ENCODE data around the gene ZNF716.
"Not testable (repeated sequence)": the region's sequence is repeated elsewhere in the genome, so short reads cannot be mapped to it uniquely, and the experiment has no call there.

ZNF716 gene

DNA sequence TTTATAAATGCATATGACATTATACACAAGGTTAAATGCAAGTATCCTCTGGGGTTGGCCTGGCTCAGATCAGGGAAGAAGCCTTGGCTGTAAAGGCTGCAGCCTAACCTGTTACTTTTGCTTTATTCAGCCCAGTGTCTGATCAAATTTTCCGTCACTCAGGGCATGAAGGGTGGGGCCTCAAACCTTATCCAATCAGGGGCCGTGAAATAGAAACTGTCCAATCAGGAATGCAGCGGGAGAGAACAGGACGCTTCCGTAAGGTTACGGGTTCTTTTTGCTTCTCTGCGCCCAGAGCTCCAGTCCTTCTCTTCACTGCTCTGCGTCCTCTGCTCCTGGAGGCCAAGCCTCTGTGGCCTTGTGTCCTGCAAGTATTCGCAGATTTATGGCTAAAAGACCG lies at the start of gene ZNF716:
ZNF716 (plus strand) TSS at position 274 of the 400 bp plus-strand sequence; CDS start at position 386, 112 bp downstream.
- DNase-seq: no peak

DNA sequence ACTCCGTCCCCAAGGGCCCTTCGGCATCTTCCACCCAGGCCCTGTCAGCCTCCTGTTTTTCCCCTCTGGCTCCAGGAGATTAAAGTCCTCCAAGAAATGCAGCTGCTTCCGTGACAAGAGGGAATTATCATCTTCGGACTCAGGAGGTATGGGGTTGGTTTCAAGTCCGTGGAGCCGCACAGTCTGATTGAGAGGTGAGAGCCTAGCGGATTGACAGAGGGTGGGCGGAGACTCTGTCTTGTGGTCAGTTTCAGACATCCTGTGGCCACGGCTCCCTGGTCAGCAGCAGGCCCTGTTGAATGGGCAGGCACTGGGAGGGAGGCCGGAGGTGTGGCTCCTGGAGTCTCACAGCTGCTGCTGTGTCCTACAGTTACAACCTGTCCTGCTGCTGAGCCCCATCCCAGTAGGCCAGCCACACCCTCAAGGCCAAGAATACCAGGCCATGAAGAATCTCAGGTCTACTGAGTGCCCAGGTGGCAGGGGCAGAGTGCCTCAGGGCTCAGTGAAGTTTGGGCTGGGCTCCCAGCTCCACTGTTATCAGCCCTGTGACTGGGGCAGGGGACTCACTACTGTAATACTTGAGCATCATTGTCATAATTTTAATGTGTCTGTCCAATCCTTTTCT lies 49.3 kb upstream of the ZNF716 start:
- no peak for DNase-seq

DNA sequence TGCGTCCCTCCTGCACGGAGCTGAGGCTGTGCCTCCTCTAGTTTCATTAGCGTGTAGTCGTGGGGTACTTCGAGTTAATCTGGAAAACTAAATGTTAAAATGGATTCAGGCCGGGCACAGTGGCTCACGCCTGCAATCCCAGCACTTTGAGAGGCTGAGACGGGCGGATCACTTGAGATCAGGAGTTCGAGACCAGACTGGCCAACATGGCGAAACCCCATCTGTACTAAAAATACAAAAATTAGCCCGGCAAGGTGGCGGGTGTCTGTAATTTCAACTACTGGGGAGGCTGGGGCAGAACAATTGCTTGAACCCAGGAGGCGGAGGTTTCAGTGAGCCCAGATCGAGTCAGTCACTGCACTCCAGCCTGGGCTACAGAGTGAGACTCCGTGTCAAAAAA lies 46.9 kb upstream of the ZNF716 start:
- DNase-seq: not testable (repeated sequence)

DNA sequence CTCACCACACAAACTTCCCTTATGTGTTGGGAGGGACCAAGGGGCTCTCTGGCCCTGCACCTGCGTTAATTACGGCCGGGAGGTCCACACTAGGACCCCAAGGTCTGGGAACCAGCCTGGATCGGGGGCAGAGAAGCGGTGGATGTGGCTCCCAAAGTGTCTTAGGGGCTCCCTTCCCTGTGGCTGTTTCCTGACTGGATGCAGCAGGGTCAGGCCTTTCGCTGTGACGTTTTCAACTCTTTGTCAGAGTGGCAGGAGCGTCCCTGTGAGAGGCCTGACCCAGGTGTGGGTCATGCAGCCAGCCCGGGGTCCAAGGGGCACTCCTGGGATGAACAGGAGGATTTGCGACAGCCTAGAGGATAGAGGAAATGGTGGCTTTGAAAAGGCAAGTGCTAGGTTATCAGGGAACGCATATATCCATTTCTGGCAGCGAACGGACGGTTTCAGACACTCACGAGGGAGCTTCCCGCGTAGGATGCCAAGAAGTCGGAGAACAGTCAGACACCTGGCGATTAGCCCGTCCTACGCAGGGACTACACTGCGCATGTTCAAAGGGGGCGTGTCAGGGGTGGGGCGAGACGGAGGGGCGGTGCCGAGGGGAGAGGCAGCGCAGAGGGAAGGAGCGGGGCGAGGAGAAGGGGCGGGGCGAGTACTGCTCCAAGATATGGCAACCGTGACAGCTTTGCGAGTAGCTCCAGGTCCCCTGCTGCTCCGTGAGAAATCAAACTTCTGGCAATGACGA lies 46.2 kb upstream of the ZNF716 start:
- DNase-seq: peak in 17 of 51 donors; percentile 6 to 66 (median 25)

DNA sequence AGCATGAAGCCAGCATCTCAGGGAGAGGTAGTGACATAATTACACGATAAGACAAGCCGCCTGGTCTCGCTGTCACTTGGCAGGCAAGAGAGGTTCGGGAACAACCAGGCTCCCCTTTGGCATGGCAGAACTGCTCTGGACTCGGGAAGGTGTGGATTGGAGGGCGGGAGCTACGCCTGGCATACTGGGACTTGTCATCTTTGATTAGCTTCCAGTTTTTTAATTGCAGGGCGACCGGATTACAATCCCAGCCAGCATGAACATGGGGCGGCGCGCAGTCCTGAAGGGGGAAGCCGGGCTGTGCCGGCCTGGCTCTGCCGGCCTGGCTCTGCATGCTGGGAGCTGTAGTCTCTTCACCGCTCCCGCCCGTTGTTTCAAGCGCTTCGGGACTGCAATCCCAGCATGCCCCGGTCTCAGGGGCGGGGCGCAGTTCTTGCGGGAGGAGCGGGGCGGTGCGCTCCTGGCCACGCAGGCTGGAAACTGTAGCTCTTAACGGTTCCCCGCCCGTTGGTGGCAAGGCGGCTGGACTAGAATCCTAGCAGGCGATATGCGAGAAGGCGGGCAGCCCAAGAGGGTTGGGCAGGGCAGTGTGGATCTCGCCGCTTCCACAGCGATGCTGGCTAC lies 45.5 kb upstream of the ZNF716 start:
- peak in 18 of 51 donors; percentile 3 to 73 (median 26) for DNase-seq

DNA sequence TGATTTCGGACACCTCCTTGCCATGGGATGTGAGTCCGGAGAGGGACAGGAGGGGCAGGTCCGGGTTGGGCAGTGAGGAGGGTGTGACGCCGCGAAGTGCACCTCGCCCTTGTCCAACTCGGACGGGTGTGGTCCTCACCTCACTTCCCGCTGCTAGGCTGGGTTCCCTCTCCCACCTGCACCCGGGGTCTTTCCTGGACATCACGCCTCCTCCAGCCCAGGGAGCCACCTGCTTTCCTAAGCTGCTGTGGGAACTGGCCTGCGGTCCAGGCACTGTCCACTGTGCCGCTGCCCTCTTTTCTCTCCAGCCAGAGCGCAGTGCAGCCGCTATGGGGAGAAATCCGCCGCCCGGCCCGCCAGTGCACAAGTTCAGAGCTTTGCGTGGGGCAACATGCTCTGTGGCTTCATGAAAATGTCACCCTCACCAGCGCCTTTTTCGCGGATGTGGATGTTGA lies 45.0 kb upstream of the ZNF716 start:
- DNase-seq: no peak

DNA sequence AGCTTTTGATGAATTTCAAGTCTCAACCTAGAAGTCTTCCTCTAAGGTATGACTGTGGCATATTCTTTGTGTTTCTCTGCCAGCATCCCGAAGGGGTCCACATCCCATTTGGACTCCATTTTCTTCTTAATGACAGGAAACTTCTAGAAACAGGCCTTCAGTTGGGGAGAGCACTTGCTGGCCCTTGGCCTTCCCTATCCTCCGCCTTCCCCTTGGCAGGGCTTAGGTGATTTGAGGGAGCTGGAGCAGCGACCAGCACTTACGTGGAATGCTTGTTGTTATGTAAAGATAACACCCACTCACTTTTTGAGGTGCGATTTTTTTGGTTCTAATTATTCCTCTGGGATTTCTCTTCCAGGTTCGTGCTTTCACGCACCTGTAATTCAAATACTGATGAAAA lies 42.9 kb upstream of the ZNF716 start:
- no peak for DNase-seq

DNA sequence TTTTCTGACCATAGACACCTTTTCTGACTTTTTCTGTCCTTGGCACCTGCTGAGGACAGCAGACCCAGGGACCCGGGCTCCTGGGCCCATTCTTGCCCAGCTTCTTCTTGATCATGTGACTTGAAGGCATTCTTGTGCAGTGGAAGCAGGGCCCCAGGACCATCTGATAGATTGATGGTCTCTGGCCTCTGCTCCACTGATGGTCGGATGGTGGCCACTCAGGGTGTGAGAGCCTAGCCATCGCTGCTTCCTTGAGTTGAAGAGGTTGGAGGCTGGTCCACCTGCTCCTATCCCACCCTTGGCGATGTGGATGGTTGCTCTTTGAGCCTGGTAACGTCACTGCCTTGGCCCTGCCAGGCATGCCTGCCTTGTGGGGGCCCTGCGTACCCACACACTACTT lies 37.8 kb upstream of the ZNF716 start:
- no peak for DNase-seq

DNA sequence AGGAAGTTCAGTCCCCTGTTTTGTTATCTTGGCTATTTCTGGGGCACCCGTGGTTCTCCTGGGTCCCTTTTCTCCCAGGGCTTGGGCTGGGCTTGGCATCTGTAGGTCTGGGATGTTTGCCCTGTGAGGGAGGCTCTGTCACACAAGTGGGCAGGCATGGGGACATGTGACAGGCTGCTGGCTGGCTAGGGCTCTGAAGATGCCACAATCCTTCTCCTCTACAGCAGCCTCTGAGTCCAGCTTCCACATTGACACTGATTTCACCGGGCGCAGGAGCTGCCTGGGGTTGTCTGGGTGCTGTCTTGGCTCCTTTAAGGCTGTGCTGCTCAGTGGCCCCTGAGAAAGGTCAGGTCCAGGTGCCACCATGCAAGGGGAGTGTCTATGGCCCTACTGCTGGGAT lies 37.4 kb upstream of the ZNF716 start:
- no peak for DNase-seq

DNA sequence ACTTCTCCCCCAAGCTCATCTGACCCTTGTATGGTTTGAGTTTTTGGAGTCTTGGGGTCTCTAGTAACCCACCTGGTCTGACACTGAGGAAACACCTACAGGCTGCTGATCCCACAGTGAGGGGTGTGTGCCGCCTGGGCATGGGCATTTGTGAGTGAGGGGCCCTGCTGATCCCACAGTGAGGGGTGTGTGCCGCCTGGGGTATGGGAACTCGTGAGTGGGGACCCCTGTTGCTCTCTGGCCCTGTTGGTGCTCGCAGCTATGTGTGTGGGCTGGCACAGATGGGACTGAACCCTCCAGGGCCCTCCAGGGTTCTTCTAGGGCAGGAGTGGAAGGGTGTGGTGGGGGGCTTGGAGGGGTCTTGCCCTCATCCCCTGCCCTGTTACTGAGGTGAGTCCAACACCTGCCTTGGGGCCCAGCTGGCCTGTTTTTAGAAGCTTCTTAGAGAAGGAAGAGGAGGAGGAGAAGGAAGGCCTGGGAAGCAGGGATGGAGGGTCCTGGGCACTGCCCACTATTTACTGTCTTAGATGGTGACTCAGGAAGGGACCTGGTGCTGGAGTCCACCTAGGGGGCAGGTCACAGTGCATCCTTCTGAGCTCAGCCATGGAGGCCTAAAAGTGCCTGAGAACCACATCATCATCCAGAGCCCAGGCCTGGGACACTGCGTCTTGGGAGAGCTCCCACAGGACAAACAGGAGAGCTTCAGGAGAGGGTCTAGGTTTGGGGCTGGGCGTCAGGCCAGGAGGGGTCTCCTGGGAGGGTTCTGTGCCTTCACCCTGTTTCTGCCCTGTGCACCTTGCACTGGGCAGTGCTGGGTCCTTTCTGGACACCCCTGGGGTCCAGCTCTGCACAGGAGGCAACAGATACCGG lies 36.2 kb upstream of the ZNF716 start:
- DNase-seq: no peak

DNA sequence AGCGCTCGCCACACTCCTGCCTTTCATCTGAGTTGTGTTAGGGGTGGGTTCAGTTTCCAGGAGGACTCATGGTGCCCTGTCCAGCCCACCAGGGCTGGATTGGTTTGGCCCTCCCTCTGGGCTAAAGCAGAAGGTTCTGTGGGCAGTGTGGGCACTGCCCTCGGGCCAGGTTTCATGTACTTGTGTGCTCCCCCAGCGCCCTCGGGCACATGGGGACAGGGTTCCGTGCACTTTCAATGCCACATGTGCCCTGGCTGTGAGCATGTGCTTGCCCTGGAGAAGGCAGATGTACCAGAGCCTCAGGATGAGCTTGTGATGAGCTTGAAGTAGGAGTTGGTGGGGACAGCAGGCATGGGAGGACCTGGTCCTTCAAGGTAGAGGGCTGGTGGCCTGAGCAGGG lies 35.6 kb upstream of the ZNF716 start:
- DNase-seq: no peak

DNA sequence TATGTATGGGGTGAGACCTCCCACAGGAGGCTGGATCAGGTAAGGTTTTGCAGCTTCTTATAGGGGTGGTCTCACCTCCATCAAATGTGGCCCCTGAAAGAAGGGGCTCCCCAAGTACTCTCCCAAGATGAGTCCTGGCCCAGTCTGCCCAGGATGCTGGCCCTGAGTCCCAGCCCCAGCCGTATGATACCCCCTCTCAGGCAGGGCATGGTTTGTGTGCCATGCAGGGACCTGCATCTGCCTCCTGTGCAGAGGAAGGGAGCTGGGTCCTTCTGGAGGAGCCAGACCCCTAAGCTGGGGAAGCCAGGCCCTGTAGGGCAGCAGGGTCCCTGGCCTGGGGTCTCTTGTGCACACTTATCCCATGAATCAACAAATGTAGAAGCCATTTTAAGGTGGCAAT lies 35.1 kb upstream of the ZNF716 start:
- DNase-seq: no peak

DNA sequence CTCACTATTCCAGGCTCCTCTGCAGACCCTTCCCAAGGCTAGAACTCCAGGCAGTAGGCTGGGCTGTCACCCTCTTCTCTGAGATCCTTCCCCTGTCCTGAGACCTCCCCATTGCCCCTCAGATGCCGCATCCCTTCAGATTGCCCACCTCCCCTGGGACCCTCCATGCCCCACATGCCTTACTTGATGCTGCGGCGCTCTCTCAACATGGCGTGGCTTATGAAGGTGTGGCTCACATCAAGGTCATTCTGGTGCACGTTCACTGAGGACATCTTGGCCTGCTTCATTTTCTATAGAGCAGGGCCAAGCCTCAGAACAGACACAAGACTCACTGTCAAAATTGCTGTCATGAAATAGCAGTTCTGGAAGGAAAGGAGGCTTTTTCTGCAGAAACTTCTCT lies 34.7 kb upstream of the ZNF716 start:
- no peak for DNase-seq

DNA sequence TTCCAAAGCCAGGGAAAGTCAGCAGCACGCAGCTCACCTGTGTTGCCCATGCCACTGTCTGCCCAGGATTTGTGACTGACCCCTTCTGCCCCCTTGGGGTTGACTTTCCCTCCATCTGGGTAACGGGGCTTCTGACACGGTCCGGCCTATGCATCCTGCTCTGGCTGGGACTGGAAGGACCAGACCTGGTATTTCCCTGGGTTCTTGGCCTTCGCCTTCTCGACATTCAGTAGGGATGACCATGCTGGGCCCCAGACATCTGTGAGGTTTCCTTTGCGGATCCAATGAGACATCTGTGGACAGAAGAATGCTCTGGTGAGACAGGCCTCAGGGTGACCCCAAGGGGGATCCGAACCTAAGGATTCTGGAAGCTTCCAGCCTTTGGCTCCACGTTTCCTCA lies 34.2 kb upstream of the ZNF716 start:
- DNase-seq: no peak

DNA sequence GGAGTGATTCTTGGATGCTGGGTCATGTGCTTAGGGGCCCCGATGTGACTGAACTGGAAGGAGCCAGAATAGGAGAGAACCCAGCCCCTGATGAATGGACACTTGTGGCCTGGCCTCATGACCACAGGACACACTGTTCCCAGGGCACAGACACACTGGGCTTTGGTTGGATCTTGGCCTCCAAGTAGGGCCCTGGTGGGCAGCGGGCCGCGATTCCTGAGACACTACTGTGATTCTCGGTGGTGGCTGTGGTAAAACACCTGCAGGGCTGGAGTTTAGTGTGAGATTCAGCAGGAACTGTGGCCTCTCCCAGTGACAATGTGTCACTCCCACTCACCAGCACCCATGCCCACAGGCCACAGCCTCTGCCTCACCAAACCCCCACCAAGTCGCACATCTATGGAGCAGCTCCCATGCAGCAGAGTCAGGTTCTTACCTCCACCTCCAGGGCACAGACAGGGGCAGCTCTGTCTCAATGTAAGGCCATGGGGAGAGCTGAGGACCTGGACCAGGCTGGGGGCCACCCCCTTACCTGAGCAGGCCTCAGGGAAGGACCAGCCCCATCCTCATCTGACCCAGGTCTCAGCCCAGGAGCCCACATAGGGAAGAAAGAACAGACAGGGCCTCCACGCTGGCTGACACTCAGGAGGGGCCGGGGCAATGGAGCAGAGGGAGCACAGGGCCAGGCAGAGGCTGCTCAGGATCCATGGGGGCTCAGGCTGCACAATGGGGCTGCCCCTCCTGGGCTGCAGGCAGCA lies 33.2 kb upstream of the ZNF716 start:
- DNase-seq: no peak

DNA sequence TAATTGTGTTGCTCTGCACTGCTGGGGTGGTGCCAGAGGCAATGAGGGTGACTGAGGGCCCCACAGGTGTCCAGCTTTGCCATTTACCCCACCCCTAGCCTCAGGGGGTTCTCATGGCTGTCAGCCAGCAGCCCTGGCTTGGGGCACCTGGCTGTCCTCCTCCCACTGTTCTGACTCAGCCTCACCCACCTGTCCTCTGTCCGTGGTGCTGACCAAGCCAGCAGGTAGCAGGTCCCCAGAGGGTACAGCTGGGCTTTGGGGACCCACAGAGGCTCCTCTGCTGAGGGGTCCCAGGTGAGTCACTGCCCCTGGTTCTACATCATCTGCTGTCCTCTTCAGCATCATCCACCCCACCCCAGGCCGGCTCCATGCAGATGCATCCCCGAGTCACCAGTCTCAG lies 32.2 kb upstream of the ZNF716 start:
- no peak for DNase-seq

DNA sequence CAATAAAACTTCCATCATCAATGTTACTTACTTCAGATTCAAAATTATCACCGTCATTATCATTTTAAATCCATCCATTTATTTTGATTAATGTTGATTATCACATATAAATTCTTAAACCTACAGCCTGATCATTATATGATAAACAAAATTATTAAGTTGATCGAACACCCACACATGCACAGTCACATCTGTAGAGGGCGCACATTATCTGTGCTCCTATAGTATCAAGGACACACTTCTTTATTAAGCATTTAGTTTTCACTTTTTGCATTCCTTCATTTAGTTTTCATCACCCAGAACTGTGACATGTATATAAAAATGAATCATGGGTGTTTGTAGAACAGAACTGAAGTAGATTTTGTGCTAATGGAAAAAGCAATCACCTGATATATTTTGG lies 26.2 kb upstream of the ZNF716 start:
- DNase-seq: no peak

DNA sequence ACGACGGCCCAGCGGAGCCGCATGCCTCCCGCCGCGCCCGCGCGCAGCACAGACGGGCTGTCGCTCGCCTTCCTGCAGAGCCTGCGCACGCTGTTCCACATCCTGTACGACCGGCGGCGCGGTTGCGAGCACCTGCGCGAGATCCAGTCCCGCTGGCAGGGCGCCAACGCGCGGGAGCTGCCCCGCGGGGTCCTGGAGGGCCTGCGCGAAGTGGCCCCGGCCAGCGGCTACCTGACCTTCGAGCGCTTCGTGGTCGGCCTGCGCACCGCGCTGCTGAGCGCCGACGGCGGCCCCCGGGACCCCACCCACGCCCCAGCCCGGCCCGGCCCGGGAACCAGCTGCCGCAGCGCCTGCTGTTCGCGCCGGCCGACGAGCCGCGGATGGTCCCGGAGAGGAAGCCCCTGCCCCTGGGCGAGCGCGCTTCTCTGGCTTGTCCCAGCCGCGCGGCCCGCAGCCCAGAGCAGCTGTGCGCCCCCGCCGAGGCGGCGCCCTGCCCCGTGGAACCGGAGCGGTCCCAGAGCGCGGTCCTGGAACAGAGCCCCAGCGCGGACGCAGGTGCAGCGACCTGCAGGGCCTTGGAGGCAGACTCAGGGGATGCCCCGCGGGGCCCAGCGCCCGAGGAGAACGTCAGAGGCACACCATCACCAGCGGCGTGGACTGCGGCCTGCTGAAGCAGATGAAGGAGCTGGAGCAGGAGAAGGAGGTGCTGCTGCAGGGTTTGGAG lies 25.3 kb upstream of the ZNF716 start:
- DNase-seq: no peak

DNA sequence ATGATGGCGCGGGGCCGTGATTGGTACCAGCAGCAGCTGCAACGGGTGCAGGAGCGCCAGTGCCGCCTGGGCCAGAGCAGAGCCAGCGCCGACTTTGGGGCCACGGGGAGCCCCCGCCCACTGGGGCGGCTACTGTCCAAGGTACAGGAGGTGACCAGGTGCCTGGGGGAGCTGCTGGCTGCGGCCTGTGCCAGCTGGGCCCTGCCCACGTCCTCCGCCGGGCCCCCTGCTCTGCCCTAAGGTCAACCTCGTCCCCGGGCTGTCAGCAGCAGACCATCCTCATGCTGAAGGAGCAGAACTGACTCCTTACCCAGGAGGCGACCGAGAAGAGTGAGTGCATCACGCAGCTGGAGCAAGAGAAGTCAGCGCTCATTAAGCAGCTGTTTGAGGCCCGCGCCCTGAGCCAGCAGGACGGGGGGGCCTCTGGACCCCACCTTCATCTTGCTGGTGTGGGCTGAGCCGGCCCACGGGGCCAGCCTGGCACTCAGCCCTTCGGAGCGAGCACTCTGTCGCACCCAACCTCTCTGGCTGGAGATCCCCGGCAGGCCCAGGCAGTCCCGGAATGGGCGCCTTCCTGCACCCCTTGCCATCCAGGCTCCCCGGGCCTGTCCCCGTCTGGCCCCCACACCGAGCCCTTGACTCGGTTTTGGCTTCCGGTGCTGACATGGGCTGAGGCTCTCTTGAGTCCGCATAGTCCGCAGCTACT lies 24.6 kb upstream of the ZNF716 start:
- no peak for DNase-seq

Measured in hypothalamus (tissue), 51 donors.